GM21619 (cell line): ENCODE results near the gene SRP54.
"Not testable (repeated sequence)": the region's sequence is repeated elsewhere in the genome, so short reads cannot be mapped to it uniquely, and the experiment has no call there.

Source experiments
- ATAC-seq: cut with Tn5 transposase; IDR thresholded peaks from one replicate; pipeline ENCODE4 v1.9.1; 2021; ENCODE audit not compliant: unreplicated experiment

The SRP54 gene

DNA sequence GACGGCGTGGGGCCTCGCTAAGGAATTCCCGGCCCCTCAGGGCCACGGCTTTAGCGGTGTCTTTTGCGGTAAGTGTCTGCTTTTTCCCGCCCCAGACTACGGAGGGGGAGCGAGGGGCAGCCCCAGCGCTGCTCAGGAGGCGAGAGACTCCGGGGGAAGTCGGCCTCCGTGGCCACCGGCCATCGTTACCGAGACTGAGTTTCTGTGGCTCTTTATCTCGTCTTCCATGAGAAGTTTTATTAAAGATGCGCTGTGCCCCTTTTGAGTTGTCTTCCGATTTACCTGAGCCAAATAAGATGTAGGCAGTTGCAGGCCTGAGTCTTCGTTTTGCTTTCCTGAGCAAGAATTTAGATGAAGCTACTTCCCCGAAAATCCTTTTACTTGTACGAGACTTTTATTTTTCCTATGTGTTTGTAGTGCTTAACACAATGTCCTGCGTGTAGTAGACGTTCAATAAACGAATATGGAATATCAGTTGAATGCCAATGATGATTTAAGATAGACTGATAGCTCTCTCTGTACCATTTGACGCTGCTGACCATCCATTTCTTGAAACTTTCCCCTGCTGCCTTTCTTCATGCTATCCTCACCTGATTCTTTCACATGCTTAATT is 462 bp downstream of the SRP54 start:
- peak; percentile 17 for ATAC-seq

DNA sequence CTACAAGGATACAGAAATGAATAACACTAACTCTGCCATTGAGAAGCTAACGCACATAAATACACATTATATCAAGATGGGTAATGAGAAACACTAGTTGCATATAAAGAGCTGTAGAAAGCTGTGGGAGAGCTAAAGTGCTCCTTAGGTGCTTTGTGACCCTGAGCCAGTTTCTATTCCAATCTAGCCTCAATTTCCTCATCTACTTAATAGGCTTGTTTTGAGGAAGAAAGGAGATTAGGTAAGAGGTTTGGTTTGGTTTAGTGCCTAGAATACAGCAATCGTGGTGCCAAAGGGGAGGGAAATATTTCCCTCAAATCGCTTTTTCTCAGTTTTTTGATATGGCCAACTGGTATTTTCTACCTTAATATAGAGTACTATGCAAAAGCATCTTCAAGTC is 994 bp downstream of the SRP54 start:
- no peak for ATAC-seq

DNA sequence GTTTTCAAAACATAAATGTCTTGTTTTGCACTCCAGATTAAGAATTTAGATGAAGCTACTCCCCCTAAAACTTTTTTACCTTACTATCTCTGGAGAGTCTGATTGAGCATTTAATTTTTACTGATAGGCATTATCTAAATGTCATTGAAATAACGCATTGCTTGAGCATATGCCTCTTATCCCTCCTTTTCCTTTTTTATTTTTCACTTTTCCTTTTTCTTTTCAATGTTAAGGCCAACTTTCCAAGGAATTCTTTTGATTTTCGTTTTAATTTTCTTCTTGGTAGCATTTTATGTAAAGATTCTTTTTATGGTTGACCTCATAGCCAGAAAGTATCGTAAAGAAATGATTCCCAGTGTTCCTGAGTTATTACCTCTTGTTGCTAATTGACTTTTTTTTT is 2.9 kb downstream of the SRP54 start:
- ATAC-seq = no peak

DNA sequence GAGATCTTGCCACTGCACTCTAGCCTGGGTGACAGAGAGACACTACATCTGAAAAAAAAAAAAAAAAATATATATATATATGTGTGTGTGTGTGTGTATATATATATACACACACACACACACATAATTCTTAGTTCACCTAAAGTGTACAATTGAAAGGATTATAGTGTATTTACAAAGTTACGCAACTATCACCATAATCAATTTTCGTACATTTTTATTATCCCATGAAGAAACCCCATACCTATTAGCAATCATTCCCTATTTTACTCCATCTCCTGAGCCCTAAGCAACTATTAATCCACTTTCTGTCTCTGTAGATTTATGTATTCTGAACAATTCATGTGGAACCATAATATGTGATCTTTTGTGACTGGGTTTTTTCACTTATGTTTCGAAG is 4.4 kb downstream of the SRP54 start:
- ATAC-seq = no peak

DNA sequence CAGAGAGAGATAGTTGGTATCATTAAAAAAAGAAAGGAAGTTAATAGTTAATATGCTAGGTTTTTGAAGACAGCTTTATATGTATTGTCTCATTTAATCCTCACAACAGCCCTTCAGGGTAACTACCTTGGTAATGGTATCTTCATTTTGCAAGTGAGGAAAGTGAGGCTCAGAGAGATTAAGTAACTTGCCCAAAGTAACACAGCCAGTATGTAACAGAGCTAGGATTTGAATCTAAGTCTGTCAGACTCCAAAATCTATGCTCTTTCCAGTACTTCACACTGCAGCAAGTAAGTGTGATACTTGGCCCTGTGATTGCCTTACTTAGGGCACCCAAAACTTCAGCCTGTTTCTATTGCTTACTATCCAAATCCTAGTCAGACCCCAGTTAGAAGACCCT is 7.0 kb downstream of the SRP54 start:
- ATAC-seq = no peak

DNA sequence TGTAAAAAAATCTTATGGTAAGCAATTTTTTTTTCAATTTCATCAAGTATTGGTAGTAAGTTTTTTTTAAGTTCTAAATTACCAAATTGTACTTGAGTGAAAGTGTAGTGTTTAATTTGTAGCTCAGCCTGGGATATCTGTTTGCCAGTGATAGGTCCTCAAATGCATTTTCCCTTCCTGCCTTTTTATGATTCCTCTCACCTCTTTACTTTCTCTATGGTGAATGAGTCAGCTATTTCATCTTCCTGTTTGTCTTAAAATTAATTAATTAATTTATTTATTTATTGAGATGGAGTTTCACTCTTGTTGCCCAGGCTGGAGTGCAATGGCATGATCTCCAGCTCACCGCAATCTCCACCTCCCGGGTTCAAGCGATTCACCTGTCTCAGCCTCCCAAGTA is 10.6 kb downstream of the SRP54 start:
- ATAC-seq = no peak

DNA sequence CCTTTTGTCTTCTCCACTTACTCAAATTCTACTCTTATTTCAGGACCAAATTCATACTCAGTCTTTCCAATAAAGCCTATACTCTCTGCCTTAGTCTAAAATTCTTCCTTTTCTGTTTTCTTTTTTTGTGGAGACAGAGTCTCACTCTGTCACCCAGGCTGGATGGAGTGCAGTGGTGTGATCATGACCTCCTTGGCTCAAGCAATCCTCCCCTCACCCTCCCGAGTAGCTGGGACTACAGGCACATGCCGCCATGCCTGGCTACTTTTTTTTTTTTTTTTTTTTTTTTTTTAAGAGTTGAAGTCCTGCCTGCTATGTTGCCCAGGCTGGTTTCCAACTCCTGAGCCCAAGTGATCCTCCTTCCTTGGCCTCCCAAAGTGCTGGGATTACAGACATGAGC is 11.9 kb downstream of the SRP54 start:
- no peak for ATAC-seq

DNA sequence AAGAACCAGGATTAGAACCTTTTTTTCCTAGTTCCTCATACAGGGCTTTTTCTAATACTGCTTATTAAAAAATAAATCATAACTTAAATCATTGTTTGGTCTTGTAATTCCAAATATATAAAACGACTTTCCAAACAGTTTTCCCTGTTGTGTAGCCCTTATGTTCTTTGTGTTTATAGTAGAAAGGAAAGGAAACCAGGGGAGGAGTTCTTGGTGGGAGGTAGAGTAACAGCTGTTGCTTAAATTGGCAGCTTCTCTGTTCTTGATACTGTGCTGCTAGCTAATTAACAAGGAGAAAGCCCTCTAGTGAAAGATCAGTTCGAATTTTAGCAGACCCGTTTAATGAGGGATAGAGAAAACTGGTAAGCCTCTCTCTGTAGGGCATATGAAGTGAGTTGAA is 15.0 kb downstream of the SRP54 start:
- ATAC-seq = no peak

DNA sequence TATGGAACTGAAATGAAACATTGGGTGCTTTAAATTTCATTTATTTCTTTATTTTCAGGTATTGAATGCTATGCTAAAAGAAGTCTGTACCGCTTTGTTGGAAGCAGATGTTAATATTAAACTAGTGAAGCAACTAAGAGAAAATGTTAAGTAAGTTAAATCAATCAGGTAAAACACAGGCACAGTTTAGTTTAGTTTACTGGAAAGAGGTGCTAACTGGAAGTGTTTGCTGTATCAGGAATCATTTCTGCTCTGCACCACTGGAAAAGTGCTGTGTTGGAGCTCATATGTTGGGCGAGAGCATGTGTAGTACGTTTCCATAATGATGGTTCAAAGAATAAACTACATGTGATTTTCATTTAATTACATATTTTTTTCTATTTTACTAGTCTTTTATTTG is 16.7 kb downstream of the SRP54 start:
- no peak for ATAC-seq

DNA sequence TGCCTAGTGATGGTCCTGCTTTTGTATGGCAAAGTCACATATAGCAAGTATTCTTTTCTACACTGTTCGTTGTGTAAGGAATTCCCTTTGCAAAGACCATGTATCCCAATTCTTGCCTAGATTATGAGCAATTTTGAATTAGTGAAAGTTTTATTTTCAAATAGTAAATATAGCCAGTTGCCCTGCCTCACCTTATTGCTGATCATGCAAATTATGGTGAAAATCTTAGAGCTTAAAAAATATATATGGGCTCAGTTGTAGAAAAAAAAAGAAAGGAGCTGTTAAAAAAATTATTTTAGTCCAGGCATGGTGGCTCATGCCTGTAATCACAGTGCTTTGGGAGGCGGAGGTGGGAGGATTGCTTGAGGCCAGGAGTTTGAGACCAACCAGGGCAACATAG is 18.8 kb downstream of the SRP54 start:
- no peak for ATAC-seq

DNA sequence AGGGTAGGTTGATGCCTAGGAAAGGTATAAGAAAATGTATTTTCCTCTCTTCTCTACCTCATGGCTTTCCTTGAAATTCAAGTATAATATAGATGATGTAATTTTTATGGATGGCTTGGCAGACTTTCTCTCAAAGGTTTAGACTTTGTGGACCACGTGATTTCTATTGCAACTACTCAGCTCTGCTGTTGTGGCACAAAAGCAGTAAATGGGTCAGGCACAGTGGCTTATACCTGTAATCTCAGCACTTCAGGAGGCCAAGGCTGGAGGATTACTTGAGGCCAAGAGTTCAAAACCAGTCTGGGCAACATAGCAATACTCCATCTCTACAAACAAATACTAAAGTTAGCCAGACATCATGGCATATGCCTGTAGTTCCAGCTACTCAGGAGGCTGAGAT is 22.0 kb downstream of the SRP54 start:
- no peak for ATAC-seq

DNA sequence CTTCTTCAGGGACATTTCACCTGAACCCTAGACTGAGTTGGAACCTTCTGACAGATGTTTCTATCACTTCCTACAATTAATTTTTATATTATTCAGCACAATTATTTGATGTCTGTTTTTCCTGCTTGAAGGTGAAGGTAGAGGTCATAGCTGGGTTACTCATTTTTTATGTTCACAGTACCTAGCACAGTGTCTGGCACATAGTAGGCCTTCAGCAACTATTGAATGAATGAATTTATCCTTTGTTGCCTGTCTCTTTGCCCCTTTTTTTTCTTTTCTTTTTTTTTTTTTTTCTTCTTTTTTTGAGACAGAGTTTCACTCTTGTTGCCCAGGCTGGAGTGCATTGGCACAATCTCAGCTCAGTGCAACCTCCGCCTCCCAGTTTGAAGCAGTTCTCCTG is 33.8 kb downstream of the SRP54 start:
- no peak for ATAC-seq

DNA sequence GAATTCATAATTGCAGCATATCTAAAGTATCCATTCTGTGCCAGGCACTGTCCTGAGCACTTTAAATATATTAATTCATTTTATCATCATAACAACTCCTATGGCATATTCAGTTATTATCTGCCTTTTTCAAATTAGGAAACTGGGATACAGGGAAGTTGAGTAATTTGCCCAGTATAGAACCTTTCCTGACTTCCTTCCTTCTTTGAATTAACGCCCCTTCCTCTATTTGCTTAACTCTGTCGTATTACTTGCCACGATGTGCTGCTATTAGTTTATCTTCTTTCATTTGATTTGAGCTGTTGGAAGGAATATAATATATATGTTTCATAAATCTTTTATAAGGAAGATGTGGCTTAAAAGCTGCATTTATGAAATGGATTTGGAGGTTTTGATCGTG is 37.9 kb downstream of the SRP54 start:
- no peak for ATAC-seq

DNA sequence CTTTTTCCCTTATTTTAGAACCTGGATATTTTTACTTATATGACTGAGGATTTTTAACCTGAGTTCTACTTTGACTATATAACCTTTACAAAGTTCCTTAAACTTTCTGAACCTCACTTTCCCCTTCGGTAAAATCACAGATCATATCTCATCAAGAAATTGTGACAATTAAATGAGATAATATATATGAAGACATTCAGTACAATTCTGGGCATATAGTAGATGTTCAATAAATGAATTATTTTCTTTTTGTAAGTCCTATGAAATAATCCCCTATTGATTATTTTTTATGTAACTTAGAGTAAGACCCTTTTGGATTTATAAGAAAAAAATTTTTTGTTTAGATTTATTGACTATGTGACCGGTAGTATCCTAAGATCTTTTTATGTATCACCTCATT is 45.6 kb downstream of the SRP54 start:
- no peak for ATAC-seq

DNA sequence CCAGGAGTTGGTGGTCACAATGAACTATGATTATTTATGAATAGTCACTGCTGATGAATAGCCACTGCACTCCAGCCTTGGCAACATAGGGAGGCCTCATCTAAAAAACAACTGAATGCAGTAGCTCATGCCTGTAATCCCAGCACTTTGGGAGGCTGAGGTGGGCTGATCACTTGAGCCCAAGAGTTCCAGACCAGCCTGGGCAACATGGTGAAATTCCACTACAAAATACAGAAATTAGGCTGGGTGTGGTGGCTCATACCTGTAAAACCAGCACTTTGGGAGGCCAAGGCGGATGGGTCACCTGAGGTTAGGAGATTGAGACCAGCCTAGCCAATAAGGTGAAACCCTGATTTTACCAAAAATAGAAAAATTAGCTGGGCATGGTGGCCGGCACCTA is 49.8 kb downstream of the SRP54 start:
- no peak for ATAC-seq

DNA sequence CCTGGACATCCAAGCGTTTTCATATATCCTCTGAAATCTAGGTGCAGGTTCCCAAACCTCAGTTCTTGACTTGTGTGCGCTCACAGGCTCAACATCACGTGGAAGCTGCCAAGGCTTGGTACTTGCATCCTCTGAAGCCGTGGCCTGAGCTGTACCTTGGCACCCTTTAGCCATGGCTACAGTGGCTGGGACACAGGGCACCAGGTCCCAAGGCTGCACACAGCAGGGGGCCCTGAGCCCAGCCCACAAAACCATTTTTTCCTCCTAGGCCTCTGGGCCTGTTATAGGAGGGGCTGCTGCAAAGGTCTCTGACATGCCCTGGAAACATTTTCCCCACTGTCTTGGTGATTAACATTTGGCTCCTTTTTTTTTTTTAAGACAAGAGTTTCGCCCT is 51.6 kb downstream of the SRP54 start:
- ATAC-seq = no peak

DNA sequence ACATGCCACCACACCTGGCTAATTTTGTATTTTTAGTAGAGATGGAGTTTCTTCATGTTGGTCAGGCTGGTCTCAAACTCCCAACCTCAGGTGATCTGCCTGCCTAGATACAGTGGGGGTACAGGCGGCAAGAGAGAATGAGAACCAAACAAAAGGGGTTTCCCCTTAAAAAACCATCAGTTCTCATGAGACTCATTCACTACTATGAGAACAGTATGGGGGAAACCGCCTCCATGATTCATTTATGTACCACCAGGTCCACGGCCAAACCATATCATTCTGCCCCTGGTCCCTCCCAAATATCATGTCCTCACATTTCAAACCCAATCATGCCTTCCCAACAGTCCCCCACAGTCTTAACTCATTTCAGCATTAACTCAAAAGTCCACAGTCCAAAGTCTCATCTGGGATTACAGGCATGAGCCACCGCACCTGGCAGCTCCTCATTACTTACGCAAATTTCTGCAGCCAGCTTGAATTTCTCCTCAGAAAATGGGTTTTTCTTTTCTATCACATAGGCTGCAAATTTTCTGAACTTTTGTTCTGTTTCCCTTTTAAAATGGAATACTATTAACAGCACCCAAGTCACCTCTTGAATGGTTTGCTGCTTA is 52.3 kb downstream of the SRP54 start:
- ATAC-seq = not testable (repeated sequence)

DNA sequence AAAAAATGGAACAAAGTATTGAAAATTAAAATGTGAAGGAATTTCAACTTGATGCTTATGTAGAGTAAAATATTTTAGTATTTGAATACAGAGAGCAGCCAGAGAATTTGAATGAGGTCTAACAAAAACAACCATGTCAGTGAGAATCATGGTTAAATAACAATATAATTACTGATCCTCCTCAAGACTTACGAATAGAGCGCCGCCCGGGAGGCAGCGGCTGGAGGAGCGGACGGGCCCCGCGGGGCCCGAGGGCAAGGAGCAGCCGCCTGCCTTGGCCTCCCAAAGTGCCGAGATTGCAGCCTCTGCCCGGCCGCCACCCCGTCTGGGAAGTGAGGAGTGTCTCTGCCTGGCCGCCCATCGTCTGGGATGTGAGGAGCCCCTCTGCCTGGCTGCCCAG is 55.5 kb downstream of the SRP54 start:
- not testable (repeated sequence) for ATAC-seq

DNA sequence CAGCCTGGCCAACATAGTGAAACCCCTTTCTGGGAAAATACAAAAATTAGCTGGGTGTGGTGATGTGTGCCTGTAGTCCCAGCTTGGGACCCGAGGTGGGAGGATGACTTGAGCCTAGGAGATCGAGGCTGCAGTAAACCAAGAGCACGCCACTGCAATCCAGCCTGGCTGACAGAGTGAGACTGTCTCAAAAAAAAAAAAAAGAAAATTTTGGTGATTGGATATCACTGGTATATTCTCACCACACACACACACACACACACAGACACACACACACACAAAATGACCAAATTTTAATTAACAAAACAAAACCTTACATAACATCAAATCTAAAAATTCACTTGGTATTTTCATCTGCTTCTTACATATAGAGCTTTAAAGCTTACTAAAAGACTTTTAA is 59.8 kb downstream of the SRP54 start:
- ATAC-seq = no peak

DNA sequence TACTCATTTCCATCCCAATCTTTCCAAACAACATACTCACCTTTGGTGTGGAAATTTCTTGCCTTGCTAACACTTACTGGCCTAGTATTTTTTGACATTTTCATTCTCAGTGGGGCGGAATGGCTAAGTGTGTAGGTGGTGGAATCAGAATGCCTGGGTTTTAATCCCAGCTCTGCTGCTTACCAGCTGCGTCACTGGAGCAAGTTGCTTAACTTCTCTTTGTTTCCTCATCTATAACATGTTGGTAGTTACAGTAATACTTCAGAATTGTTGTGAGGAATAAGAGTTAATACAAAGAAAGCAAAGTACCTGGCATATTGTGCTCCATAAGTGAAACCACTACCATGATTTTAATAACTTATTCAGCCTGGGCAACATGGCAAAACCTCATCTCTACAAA is 60.3 kb downstream of the SRP54 start:
- ATAC-seq = no peak

DNA sequence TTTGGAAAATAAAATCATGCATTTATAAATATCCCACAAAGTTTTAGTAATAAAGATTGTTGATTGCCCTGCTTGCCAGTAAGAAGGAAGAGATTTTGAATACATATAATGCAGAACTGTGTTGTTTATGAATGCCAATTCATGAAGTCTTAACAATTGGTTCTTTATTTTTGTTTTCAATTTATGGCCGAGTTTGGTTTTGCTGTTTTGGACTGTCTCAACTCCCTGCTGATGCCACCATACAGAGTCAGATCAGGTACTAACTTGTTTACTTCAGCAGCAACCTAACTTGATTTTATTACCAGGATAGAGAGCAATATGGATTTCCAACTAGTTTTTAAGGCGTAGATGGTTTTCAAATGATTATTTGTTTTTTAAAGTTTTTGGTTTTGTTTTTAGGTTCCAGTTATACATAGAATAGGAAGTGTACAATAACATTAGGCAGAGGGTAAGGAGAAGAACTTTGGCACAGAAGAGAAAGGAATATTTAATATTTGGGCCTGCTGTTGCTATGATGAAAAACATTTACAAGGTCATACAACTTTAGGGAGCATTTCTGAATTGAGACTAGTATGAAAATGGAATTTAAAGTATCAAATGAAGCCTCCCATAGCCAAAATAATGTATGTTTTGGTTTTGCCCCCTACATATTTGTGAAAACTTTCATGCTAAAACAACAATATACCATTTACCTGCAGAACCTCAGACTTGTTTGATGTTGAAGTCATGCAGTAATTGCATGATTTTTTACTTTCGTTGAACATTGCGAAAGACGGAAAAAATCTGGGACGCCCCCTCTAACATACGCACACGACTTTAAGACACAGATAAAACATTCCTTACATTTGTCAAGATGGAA is 62.4 kb downstream of the SRP54 start:
- ATAC-seq = no peak

DNA sequence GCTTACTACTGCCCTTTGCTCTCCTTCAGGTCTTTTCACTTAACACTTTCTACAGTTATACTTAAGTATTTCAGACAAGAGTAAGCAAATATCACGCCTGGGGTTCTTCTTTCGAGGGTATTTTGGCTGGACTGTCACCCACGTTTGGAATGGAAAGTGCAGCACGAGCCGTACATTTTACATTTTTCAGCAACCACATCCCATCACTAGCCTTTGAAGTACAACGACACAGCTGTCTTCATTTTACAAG is 62.9 kb downstream of the SRP54 start:
- ATAC-seq = no peak
